BJ (cell line): ENCODE data around the gene ATP6V1B1. TPM values are rescaled to one million over a fixed set of nuclear protein-coding genes. Genes with fewer than 3 reads are reported as not detected.

Experiments used
- CTCF ChIA-PET: fragments of 350-600 bp; formaldehyde crosslinking; extraction: SDS; loops from one replicate; lab custom pipeline; 2021; ENCODE audit warnings: antibody characterized with exemption, inconsistent platforms; lab: Yijun Ruan, JAX
- POLR2A ChIA-PET: fragments of 300-600 bp; sonication (Branson Sonifier 250); formaldehyde crosslinking; extraction: SDS; loops from one replicate; lab custom pipeline; 2021; ENCODE audit warnings: antibody characterized with exemption; lab: Charles Lee
- DNase-seq: peaks from one replicate; pipeline ENCODE4 v3.0.0-alpha.2; 2011; ENCODE audit warnings: low read depth
- H3K27me3 ChIP-seq: 2 replicates; pipeline ENCODE4 v1.6.0; 2011; ENCODE audit warnings: low read length; ENCODE audit not compliant: control insufficient read depth, insufficient read depth
- H3K36me3 ChIP-seq: 2 replicates; pipeline ENCODE4 v1.5.1; 2011; ENCODE audit warnings: low read length; ENCODE audit not compliant: control insufficient read depth, insufficient read depth
- H3K4me3 ChIP-seq: 2 replicates; pipeline ENCODE4 v1.5.1; 2011; ENCODE audit warnings: low read depth, mild to moderate bottlenecking, control low read depth, low read length
- CTCF ChIP-seq: IDR thresholded peaks from 2 replicates; pipeline ENCODE4 v1.5.1; 2011; ENCODE audit warnings: low read depth, mild to moderate bottlenecking, control low read depth, inconsistent platforms, low read length, moderate library complexity; ENCODE audit not compliant: insufficient read depth
- polyA plus RNA-seq: library from polyadenylated mRNA; depleted of rRNA; stranded (reverse); fragments of >200 nt; gene quantifications from 2 replicates; pipeline ENCODE4 v1.2.3, GENCODE V29; 2011

Gene ATP6V1B1
- polyA plus RNA-seq, 1 experiment, result 1.3 TPM

- no peaks in the 10 kb centered on the region for H3K36me3 ChIP-seq
- no peak for DNase-seq
- ChIA-PET POLR2A (no interaction called here), CTCF (interaction anchor here (1.2 to 6.8 kb wide), 2 partner anchors 21 to 70 kb away, joined by 4 to 46 read pairs; no protein-coding TSS in a partner anchor)
- TF ChIP-seq CTCF, result no peak
- 0 out of 2 replicates have a peak, but pooled peaks cover 1% of the 10 kb centered on the region for H3K27me3 ChIP-seq
- no peak overlapping the region for H3K4me3 ChIP-seq
Observed at GRCh38 chr2:70941186-70941585, 5.5 kb downstream of the ATP6V1B1 start.

- no peak for DNase-seq
- no peak overlapping the region for H3K4me3 ChIP-seq
- TF ChIP-seq CTCF, result no peak
- H3K27me3 ChIP-seq, result no peaks in the 10 kb centered on the region
- H3K36me3 ChIP-seq, result no peaks in the 10 kb centered on the region
- ChIA-PET CTCF (interaction anchor here (1.2 to 6.8 kb wide), 2 partner anchors 22 to 71 kb away, joined by 4 to 46 read pairs; no protein-coding TSS in a partner anchor), POLR2A (no interaction called here)
Observed at GRCh38 chr2:70941701-70942100, 6.0 kb downstream of the ATP6V1B1 start.

- CTCF ChIA-PET, result interaction anchor here (1.8 to 6.8 kb wide), 2 partner anchors 22 to 72 kb away, joined by 6 to 46 read pairs; no protein-coding TSS in a partner anchor
- no peak for DNase-seq
- POLR2A ChIA-PET, result no interaction called here
- no peaks in the 10 kb centered on the region for H3K27me3 ChIP-seq
- TF ChIP-seq CTCF, result no peak
- no peaks in the 10 kb centered on the region for H3K36me3 ChIP-seq
- H3K4me3 ChIP-seq, result no peak overlapping the region
Observed at GRCh38 chr2:70942396-70943204, 6.9 kb downstream of the ATP6V1B1 start.

- ChIA-PET CTCF (interaction anchor here (0.6 to 6.8 kb wide), 4 partner anchors 19 to 72 kb away, joined by 3 to 46 read pairs (median 4); no protein-coding TSS in a partner anchor), POLR2A (no interaction called here)
- no peak for TF ChIP-seq CTCF
- H3K4me3 ChIP-seq, result no peak overlapping the region
- no peaks in the 10 kb centered on the region for H3K36me3 ChIP-seq
- DNase-seq, result no peak
- no peaks in the 10 kb centered on the region for H3K27me3 ChIP-seq
Observed at GRCh38 chr2:70943205-70943871, 7.6 kb downstream of the ATP6V1B1 start.
